Measurements from ENCODE around the gene FIGLA. TPM values are rescaled to one million over a fixed set of nuclear protein-coding genes. Genes with fewer than 3 reads are reported as not detected.

Gene FIGLA
- total and polyA plus RNA-seq, 2 experiments from 2014 or later = not detected

GRCh38 chr2:70789304-70790135, 923 bp downstream of the FIGLA start:
- peaks cover 91% of the 10 kb centered on the region for H3K27me3 ChIP-seq (ENCODE audit: insufficient read depth)
- peaks cover 13% of the 10 kb centered on the region for H3K4me1 Mint-ChIP-seq
- no peak overlapping the region for H3K27ac Mint-ChIP-seq

More at GRCh38 chr2:70789304-70790135, 923 bp downstream of the FIGLA start:
- DNase-seq (ENCODE audit: low spot score) (peak; percentile 95), ATAC-seq (peak; percentile 87)
- peaks cover 3% of the 10 kb centered on the region; the same call in 1 of the 2 replicates for H4K20me1 ChIP-seq (replicated peaks; ENCODE audit: insufficient read depth)
- Mint-ChIP-seq H3K4me3 (peak overlapping the region; percentile 70), H3K27me3 (ENCODE audit: insufficient read depth, low read depth, poor library complexity) (peaks cover 62% of the 10 kb centered on the region), H3K9me3 (no peaks in the 10 kb centered on the region), H3K36me3 (ENCODE audit: low read depth) (no peaks in the 10 kb centered on the region; the same call in 2 of the 3 replicates)
- H3K27ac ChIP-seq (ENCODE audit: low read depth) = no peak overlapping the region
- H3K79me2 ChIP-seq (replicated peaks; ENCODE audit: insufficient read depth) = no peaks in the 10 kb centered on the region
- TF ChIP-seq REST (IDR thresholded peaks at IDR 0.05; ENCODE audit: unreplicated experiment) (no peak), EZH2phosphoT487 (IDR thresholded peaks at IDR 0.05; ENCODE audit: unreplicated experiment) (peak; percentile 60), ZNF114 (CRISPR knock-in tag; IDR thresholded peaks at IDR 0.05) (no peak), EZH2 (IDR thresholded peaks at IDR 0.05; ENCODE audit: low read depth, unreplicated experiment) (peak; percentile 80), CTCF (conservative IDR thresholded peaks at IDR 0.05; ENCODE audit: low read depth in 2 of 2) (peak; percentile 87 to 96), ETS1 (IDR thresholded peaks at IDR 0.05) (no peak), CREB1 (CRISPR knock-in tag; IDR thresholded peaks at IDR 0.05; ENCODE audit: low read depth) (no peak), STAT1 (IDR thresholded peaks at IDR 0.05; ENCODE audit: unreplicated experiment) (no peak), ZNF462 (CRISPR knock-in tag; IDR thresholded peaks at IDR 0.05) (no peak)
- H3K4me1 ChIP-seq (ENCODE audit: insufficient read depth) = 0 out of 2 replicates have a peak, but pooled peaks cover 3% of the 10 kb centered on the region
- H3K36me3 ChIP-seq (ENCODE audit: insufficient read depth) = no peaks in the 10 kb centered on the region
- H2AFZ ChIP-seq = peak overlapping the region; percentile 95
- H3K9me2 ChIP-seq (ENCODE audit: insufficient read depth) = no peaks in the 10 kb centered on the region
- H3F3A ChIP-seq (replicated peaks; ENCODE audit: low read depth) = peaks cover 6% of the 10 kb centered on the region; the same call in 1 of the 2 replicates
- peak overlapping the region; percentile 87 for H3K4me2 ChIP-seq
- peak overlapping the region; percentile 56 for H3K4me3 ChIP-seq

Data from GM23338 (cell line).